ENCODE results near the gene ACOT9. TPM values are rescaled to one million over a fixed set of nuclear protein-coding genes. Genes with fewer than 3 reads are reported as not detected.
"Not testable (repeated sequence)": the region's sequence is repeated elsewhere in the genome, so short reads cannot be mapped to it uniquely, and the experiment has no call there.

Gene ACOT9
- total RNA-seq, 2 donors from 2014 or later = 45.3 to 53.5 TPM

- DNase-seq (ENCODE audit: low spot score); intact Hi-C loops (cut with DNase I): not testable (repeated sequence)
These were observed 28.0 kb upstream of the ACOT9 start for GRCh38 chrX:23771086-23771485.

- intact Hi-C loops (cut with DNase I) = no loop called here
- no peak for DNase-seq (ENCODE audit: low spot score)
These were observed 27.1 kb upstream of the ACOT9 start for GRCh38 chrX:23770142-23770541.

GRCh38 chrX:23766650-23767551, 23.8 kb upstream of the ACOT9 start:
- no peak for DNase-seq (ENCODE audit: low spot score)
- intact Hi-C loops (cut with DNase I) = no loop called here

GRCh38 chrX:23765868-23766267, 22.8 kb upstream of the ACOT9 start:
- no peak for DNase-seq (ENCODE audit: low spot score)
- intact Hi-C loops (cut with DNase I) = no loop called here

- no peak for DNase-seq (ENCODE audit: low spot score)
- intact Hi-C loops (cut with DNase I) = no loop called here
These were observed 22.4 kb upstream of the ACOT9 start for GRCh38 chrX:23765449-23765848.

GRCh38 chrX:23764188-23764984, 21.3 kb upstream of the ACOT9 start:
- intact Hi-C loops (cut with DNase I) = no loop called here
- no peak for DNase-seq (ENCODE audit: low spot score)

GRCh38 chrX:23759821-23760220, 16.7 kb upstream of the ACOT9 start:
- intact Hi-C loops (cut with DNase I) = no loop called here
- no peak for DNase-seq (ENCODE audit: low spot score)

GRCh38 chrX:23756165-23756564, 13.1 kb upstream of the ACOT9 start:
- no peak for DNase-seq (ENCODE audit: low spot score)
- intact Hi-C loops (cut with DNase I) = no loop called here

- intact Hi-C loops (cut with DNase I) = no loop called here
- DNase-seq (ENCODE audit: low spot score) = no peak
These were observed 11.6 kb upstream of the ACOT9 start for GRCh38 chrX:23754664-23755063.

- intact Hi-C loops (cut with DNase I) = no loop called here
- no peak for DNase-seq (ENCODE audit: low spot score)
These were observed 9.8 kb upstream of the ACOT9 start for GRCh38 chrX:23752740-23753415.

- intact Hi-C loops (cut with DNase I) = no loop called here
- DNase-seq (ENCODE audit: low spot score) = no peak
These were observed 6.5 kb upstream of the ACOT9 start for GRCh38 chrX:23749576-23749975.

- intact Hi-C loops (cut with DNase I) = no loop called here
- no peak for DNase-seq (ENCODE audit: low spot score)
These were observed 6.1 kb upstream of the ACOT9 start for GRCh38 chrX:23749129-23749528.

- intact Hi-C loops (cut with DNase I) = no loop called here
- no peak for DNase-seq (ENCODE audit: low spot score)
These were observed 2.7 kb upstream of the ACOT9 start for GRCh38 chrX:23745786-23746185.

- intact Hi-C loops (cut with DNase I) = not testable (repeated sequence)
These were observed 521 bp upstream of the ACOT9 start for GRCh38 chrX:23743623-23743971.

GRCh38 chrX:23742174-23742696, 841 bp downstream of the ACOT9 start:
- intact Hi-C loops (cut with DNase I) = no loop called here
- no peak for DNase-seq (ENCODE audit: low spot score)

More at GRCh38 chrX:23743623-23743971, 521 bp upstream of the ACOT9 start:
- DNase-seq (ENCODE audit: low spot score) = not testable (repeated sequence)

GRCh38 chrX:23737413-23737812, 5.7 kb downstream of the ACOT9 start:
- intact Hi-C loops (cut with DNase I) = no loop called here
- no peak for DNase-seq (ENCODE audit: low spot score)

- no peak for DNase-seq (ENCODE audit: low spot score)
- intact Hi-C loops (cut with DNase I) = no loop called here
These were observed 7.0 kb downstream of the ACOT9 start for GRCh38 chrX:23736030-23736429.

GRCh38 chrX:23732704-23733103, 10.4 kb downstream of the ACOT9 start:
- intact Hi-C loops (cut with DNase I) = no loop called here

GRCh38 chrX:23731951-23732350, 11.1 kb downstream of the ACOT9 start:
- no peak for DNase-seq (ENCODE audit: low spot score)
- intact Hi-C loops (cut with DNase I) = no loop called here

More at GRCh38 chrX:23732704-23733103, 10.4 kb downstream of the ACOT9 start:
- DNase-seq (ENCODE audit: low spot score) = no peak

- no peak for DNase-seq (ENCODE audit: low spot score)
- intact Hi-C loops (cut with DNase I) = no loop called here
These were observed 13.9 kb downstream of the ACOT9 start for GRCh38 chrX:23729214-23729613.

Data from posterior vena cava (tissue), 2 donors.